RWPE1 (cell line): Measurements from ENCODE around the gene RAB20.

Source experiments
- CTCF ChIA-PET: fragments of 350-600 bp; sonication (Branson Sonifier 250); formaldehyde crosslinking; extraction: SDS; loops from one replicate; lab custom pipeline; 2021; lab: Yijun Ruan, JAX
- POLR2A ChIA-PET: fragments of 400-600 bp; formaldehyde crosslinking; extraction: SDS; loops from one replicate; lab custom pipeline; 2020; ENCODE audit warnings: antibody characterized with exemption; ENCODE audit not compliant: low non-redundant PET; lab: Yijun Ruan, JAX
- DNase-seq: peaks from one replicate; pipeline ENCODE4 v3.0.0; 2012; ENCODE audit warnings: low spot score
- H3K27ac ChIP-seq: fragments of 450-650 bp; 2 replicates; pipeline ENCODE4 v1.5.1; 2017
- CTCF ChIP-seq: fragments of 450-650 bp; conservative IDR thresholded peaks from 2 replicates; pipeline ENCODE4 v1.5.1; 2017; ENCODE audit warnings: low read depth, mild to moderate bottlenecking

RAB20 gene

GRCh38 chr13:110600261-110600819 is 38.8 kb upstream of the RAB20 start:
- no peak for DNase-seq

GRCh38 chr13:110597041-110597689 is 35.6 kb upstream of the RAB20 start:
- no peak overlapping the region for H3K27ac ChIP-seq
- no peak for DNase-seq
- POLR2A ChIA-PET: no interaction called here
- CTCF ChIA-PET: interaction anchor here (0.5 to 0.8 kb wide), 3 partner anchors 18 to 1482 kb away, joined by 3 to 5 read pairs (median 4); no protein-coding TSS in a partner anchor
- TF ChIP-seq CTCF: no peak

More at GRCh38 chr13:110600261-110600819, 38.8 kb upstream of the RAB20 start:
- H3K27ac ChIP-seq: no peak overlapping the region
- ChIA-PET POLR2A (no interaction called here), CTCF (no interaction called here)
- no peak for TF ChIP-seq CTCF

- no peak overlapping the region for H3K27ac ChIP-seq
- ChIA-PET CTCF (interaction anchor here (0.6 to 1.2 kb wide), 5 partner anchors 9 to 283 kb away, joined by 3 to 5 read pairs (median 3); no protein-coding TSS in a partner anchor), POLR2A (no interaction called here)
- DNase-seq: peak; percentile 48
- peak; percentile 60 for TF ChIP-seq CTCF
Observed at GRCh38 chr13:110593430-110594130, 32.1 kb upstream of the RAB20 start.

GRCh38 chr13:110592665-110593064 is 31.1 kb upstream of the RAB20 start:
- ChIA-PET POLR2A (no interaction called here), CTCF (interaction anchor here (0.6 kb wide), 1 partner anchor 413 kb away, joined by 5 read pairs; no protein-coding TSS in a partner anchor)
- H3K27ac ChIP-seq: no peak overlapping the region
- DNase-seq: no peak
- no peak for TF ChIP-seq CTCF

GRCh38 chr13:110590577-110590976 is 29.1 kb upstream of the RAB20 start:
- DNase-seq: peak; percentile 53
- ChIA-PET POLR2A (interaction anchor here (0.7 kb wide), 1 partner anchor 125 kb away, joined by 3 read pairs; no protein-coding TSS in a partner anchor), CTCF (interaction anchor here (0.6 to 0.7 kb wide), 3 partner anchors 79 to 1864 kb away, joined by 3 read pairs; no protein-coding TSS in a partner anchor)
- peak overlapping the region; percentile 19; the same call in 1 of the 2 replicates for H3K27ac ChIP-seq
- no peak for TF ChIP-seq CTCF

GRCh38 chr13:110589793-110590390 is 28.4 kb upstream of the RAB20 start:
- ChIA-PET CTCF (interaction anchor here (0.6 to 0.7 kb wide), 4 partner anchors 20 to 207 kb away, joined by 3 to 5 read pairs (median 3); no protein-coding TSS in a partner anchor), POLR2A (interaction anchor here (0.7 kb wide), 1 partner anchor 125 kb away, joined by 3 read pairs; no protein-coding TSS in a partner anchor)
- no peak overlapping the region for H3K27ac ChIP-seq
- DNase-seq: no peak
- no peak for TF ChIP-seq CTCF
